ENCODE results near the gene AUH. TPM values are rescaled to one million over a fixed set of nuclear protein-coding genes. Genes with fewer than 3 reads are reported as not detected.
"Not testable (repeated sequence)": the region's sequence is repeated elsewhere in the genome, so short reads cannot be mapped to it uniquely, and the experiment has no call there.

AUH gene
- total RNA-seq, 2 experiments from 2014 or later, result 30.4 to 30.8 TPM

- peaks cover 14% of the 10 kb centered on the region for H3K27me3 Mint-ChIP-seq
- H3K27ac Mint-ChIP-seq; H3K9me3 Mint-ChIP-seq (ENCODE audit: low read depth); POLR2A ChIA-PET; H3K4me1 Mint-ChIP-seq; DNase-seq; intact Hi-C loops (cut with DNase I, micrococcal nuclease); H3K4me3 Mint-ChIP-seq; H3K36me3 Mint-ChIP-seq (ENCODE audit: low read depth); ATAC-seq: not testable (repeated sequence)
- CTCF ChIA-PET, result interaction anchor here (1.0 kb wide), 1 partner anchor 18 kb away, joined by 5 read pairs; no protein-coding TSS in a partner anchor
Measured at GRCh38 chr9:91378054-91378453, 16.3 kb upstream of the AUH start.

- no peak for ATAC-seq
- POLR2A ChIA-PET, result no interaction called here
- intact Hi-C loops (cut with DNase I, micrococcal nuclease), result no loop called here
- DNase-seq, result no peak
- H3K4me3 Mint-ChIP-seq, result no peak overlapping the region
- H3K4me1 Mint-ChIP-seq, result no peaks in the 10 kb centered on the region
- no peak overlapping the region for H3K27ac Mint-ChIP-seq
- CTCF ChIA-PET, result no interaction called here
- H3K36me3 Mint-ChIP-seq (ENCODE audit: low read depth), result no peaks in the 10 kb centered on the region
- peaks cover 4% of the 10 kb centered on the region for H3K9me3 Mint-ChIP-seq (ENCODE audit: low read depth)
- H3K27me3 Mint-ChIP-seq, result peaks cover 13% of the 10 kb centered on the region
Measured at GRCh38 chr9:91376239-91376638, 14.5 kb upstream of the AUH start.

DNA sequence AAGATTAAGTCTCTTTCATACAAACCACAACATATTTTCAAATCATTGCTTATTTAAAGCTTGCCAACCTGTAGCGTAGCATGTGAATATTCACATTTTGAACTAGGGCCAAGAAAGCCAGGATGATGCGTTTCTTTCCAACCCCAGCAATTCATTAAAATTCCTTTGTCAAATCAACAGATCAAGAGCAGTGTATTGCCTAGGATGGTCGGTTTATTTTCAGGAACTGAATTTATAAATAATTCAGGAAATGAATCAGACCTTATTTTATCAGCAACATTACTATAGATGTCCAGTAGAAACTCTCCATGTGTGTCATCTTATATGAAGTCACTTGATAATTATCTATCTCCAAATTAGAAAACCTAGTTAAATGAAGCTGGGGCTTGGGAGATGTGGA is 13.2 kb upstream of the AUH start:
- POLR2A ChIA-PET, result no interaction called here
- no peaks in the 10 kb centered on the region for H3K36me3 Mint-ChIP-seq (ENCODE audit: low read depth)

GRCh38 chr9:91371894-91372293 is 10.2 kb upstream of the AUH start:
- H3K4me1 Mint-ChIP-seq, result no peaks in the 10 kb centered on the region
- ChIA-PET CTCF (interaction anchor here (0.8 kb wide), 1 partner anchor 126 kb away, joined by 4 read pairs; no protein-coding TSS in a partner anchor), POLR2A (no interaction called here)
- intact Hi-C loops (cut with DNase I, micrococcal nuclease), result no loop called here
- H3K9me3 Mint-ChIP-seq (ENCODE audit: low read depth), result no peaks in the 10 kb centered on the region
- no peak for DNase-seq
- ATAC-seq, result no peak
- no peak overlapping the region for H3K27ac Mint-ChIP-seq
- no peak overlapping the region for H3K4me3 Mint-ChIP-seq
- H3K36me3 Mint-ChIP-seq (ENCODE audit: low read depth), result no peaks in the 10 kb centered on the region
- peaks cover 4% of the 10 kb centered on the region for H3K27me3 Mint-ChIP-seq

More for the DNA sequence above, 13.2 kb upstream of the AUH start:
- peaks cover 7% of the 10 kb centered on the region for H3K27me3 Mint-ChIP-seq
- H3K4me3 Mint-ChIP-seq, result no peak overlapping the region
- H3K9me3 Mint-ChIP-seq (ENCODE audit: low read depth), result peaks cover 4% of the 10 kb centered on the region
- intact Hi-C loops (cut with DNase I, micrococcal nuclease), result no loop called here
- H3K27ac Mint-ChIP-seq, result no peak overlapping the region
- DNase-seq, result no peak
- CTCF ChIA-PET, result no interaction called here
- H3K4me1 Mint-ChIP-seq, result no peaks in the 10 kb centered on the region
- ATAC-seq, result no peak

GRCh38 chr9:91370006-91370405 is 8.3 kb upstream of the AUH start:
- CTCF ChIA-PET, result interaction anchor here (0.6 kb wide), 1 partner anchor 369 kb away, joined by 4 read pairs; no protein-coding TSS in a partner anchor
- POLR2A ChIA-PET, result not testable (repeated sequence)

GRCh38 chr9:91364702-91365101 is 3.0 kb upstream of the AUH start:
- CTCF ChIA-PET, result no interaction called here
- intact Hi-C loops (cut with DNase I, micrococcal nuclease), result no loop called here

More at GRCh38 chr9:91370006-91370405, 8.3 kb upstream of the AUH start:
- DNase-seq; ATAC-seq; H3K27me3 Mint-ChIP-seq; H3K36me3 Mint-ChIP-seq (ENCODE audit: low read depth); H3K9me3 Mint-ChIP-seq (ENCODE audit: low read depth); intact Hi-C loops (cut with DNase I, micrococcal nuclease); H3K4me1 Mint-ChIP-seq; H3K4me3 Mint-ChIP-seq; H3K27ac Mint-ChIP-seq: not testable (repeated sequence)

GRCh38 chr9:91364005-91364404 is 2.3 kb upstream of the AUH start:
- H3K9me3 Mint-ChIP-seq (ENCODE audit: low read depth), result no peaks in the 10 kb centered on the region
- intact Hi-C loops (cut with DNase I, micrococcal nuclease), result no loop called here
- ChIA-PET POLR2A (no interaction called here), CTCF (no interaction called here)
- peaks cover 27% of the 10 kb centered on the region for H3K4me1 Mint-ChIP-seq
- H3K27ac Mint-ChIP-seq, result no peak overlapping the region
- H3K36me3 Mint-ChIP-seq (ENCODE audit: low read depth), result peaks cover 16% of the 10 kb centered on the region
- H3K27me3 Mint-ChIP-seq, result peaks cover 2% of the 10 kb centered on the region
- ATAC-seq, result no peak
- no peak overlapping the region for H3K4me3 Mint-ChIP-seq
- DNase-seq, result no peak

More at GRCh38 chr9:91364702-91365101, 3.0 kb upstream of the AUH start:
- DNase-seq, result no peak
- Mint-ChIP-seq H3K9me3 (ENCODE audit: low read depth) (no peaks in the 10 kb centered on the region), H3K4me3 (no peak overlapping the region), H3K27me3 (peaks cover 2% of the 10 kb centered on the region), H3K36me3 (ENCODE audit: low read depth) (peaks cover 10% of the 10 kb centered on the region), H3K27ac (no peak overlapping the region), H3K4me1 (peaks cover 20% of the 10 kb centered on the region)
- no peak for ATAC-seq
- POLR2A ChIA-PET, result interaction anchor here (0.5 to 0.6 kb wide), 2 partner anchors 18 to 62 kb away, joined by 3 read pairs; no protein-coding TSS in a partner anchor

GRCh38 chr9:91362051-91362611 is 413 bp upstream of the AUH start:
- Mint-ChIP-seq H3K27me3 (no peaks in the 10 kb centered on the region), H3K36me3 (ENCODE audit: low read depth) (peaks cover 29% of the 10 kb centered on the region), H3K9me3 (ENCODE audit: low read depth) (no peaks in the 10 kb centered on the region), H3K27ac (peak overlapping the region; percentile 83), H3K4me1 (peaks cover 46% of the 10 kb centered on the region), H3K4me3 (peak overlapping the region; percentile 87)
- intact Hi-C loops (cut with DNase I, micrococcal nuclease), result no loop called here
- DNase-seq, result no peak
- no peak for ATAC-seq
- ChIA-PET CTCF (no interaction called here), POLR2A (interaction anchor here (0.6 to 4.4 kb wide), 4 partner anchors 15 to 162 kb away, joined by 3 to 24 read pairs (median 14); partner anchors contain the start of gene NFIL3)

DNA sequence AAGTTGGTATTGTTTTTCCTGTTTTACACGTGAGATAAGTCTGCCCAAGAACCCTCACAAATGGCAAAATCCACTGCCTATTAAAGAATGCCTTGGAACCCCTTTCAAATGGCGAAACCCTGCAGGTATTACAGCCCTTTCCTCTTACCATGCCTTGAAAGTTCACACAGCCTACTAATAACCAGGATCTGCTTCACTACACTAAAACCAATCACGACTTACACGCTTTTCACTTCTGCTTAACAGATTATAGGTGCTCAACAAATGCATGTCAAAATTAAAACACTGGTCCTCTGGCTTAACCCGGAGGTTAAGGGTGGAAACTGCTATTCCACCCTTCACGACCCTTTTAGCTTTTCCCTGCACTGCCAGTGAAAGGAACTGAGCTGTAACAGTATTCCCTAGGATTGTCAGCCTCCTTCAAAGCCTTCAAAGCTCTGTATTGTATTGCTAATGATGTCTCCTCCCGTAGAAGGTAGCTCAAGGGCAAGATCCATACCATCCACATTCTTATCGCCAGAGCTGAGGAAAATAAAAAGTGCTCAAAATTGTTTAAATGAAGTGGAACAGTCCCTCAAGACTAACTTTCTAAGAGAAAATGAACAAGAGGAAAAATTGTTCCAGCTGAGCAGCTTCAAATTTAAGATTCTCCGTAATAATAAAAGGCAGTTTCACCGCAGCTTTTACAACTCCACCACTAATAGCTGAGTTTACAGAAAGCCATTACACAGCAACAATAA is 997 bp downstream of the AUH start:
- Mint-ChIP-seq H3K4me1 (peaks cover 58% of the 10 kb centered on the region), H3K36me3 (ENCODE audit: low read depth) (peaks cover 43% of the 10 kb centered on the region), H3K4me3 (peak overlapping the region; percentile 87), H3K9me3 (ENCODE audit: low read depth) (no peaks in the 10 kb centered on the region), H3K27ac (peak overlapping the region; percentile 86), H3K27me3 (no peaks in the 10 kb centered on the region)
- ATAC-seq (no peak), DNase-seq (no peak)
- CTCF ChIA-PET, result interaction anchor here (0.7 to 1.4 kb wide), 6 partner anchors 20 to 445 kb away, joined by 3 to 7 read pairs (median 3); no protein-coding TSS in a partner anchor
- POLR2A ChIA-PET, result interaction anchor here (0.6 to 4.4 kb wide), 5 partner anchors 13 to 168 kb away, joined by 3 to 24 read pairs (median 6); partner anchors contain the start of gene NFIL3
- intact Hi-C loops (cut with DNase I, micrococcal nuclease), result loop anchor here in 1 of 2 experiments (1.0 kb wide), 2 partner anchors 31 to 35 kb away; no protein-coding TSS in a partner anchor

DNA sequence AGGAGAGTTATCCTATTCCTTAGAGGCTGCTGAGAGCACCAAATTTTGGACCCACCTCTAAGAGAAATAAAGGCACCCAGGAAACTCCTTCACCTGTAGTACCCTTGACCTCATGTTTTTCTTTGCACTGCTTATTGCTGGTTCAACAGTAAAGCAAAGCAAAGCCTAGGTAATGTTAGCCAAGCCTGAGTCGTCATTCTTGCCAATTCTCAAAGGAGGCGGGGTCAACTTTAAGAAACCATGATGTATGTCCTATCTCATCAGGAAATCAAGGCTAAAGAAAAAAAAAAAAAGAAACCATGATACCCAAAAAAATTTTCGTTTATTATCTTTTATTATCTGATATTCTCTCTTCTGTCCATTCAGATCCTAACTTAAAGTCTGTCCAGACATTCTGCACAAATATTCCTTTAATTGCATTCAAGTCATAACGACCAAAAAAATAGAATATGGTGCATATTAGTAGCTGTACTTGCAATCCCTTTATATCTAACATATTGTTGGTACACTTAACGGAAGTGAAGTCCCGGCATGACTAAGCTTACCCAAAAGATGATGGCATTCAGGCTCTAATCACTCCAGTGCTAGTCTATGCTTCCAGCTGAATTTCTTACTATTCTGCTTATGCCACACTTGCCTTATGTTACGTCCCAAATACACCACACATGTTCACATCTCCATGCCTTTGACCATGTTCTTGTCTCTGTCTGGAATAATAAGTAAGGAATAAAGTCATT is 1.8 kb downstream of the AUH start:
- CTCF ChIA-PET, result interaction anchor here (0.7 to 1.7 kb wide), 6 partner anchors 19 to 288 kb away, joined by 3 to 5 read pairs (median 4); no protein-coding TSS in a partner anchor
- peaks cover 52% of the 10 kb centered on the region for H3K36me3 Mint-ChIP-seq (ENCODE audit: low read depth)
- H3K9me3 Mint-ChIP-seq (ENCODE audit: low read depth), result no peaks in the 10 kb centered on the region
- peak; percentile 48 for DNase-seq
- intact Hi-C loops (cut with DNase I, micrococcal nuclease), result loop anchor here (1.0 to 5.0 kb wide), 16 partner anchors 11 to 352 kb away; partner anchors contain the start of gene NFIL3 (in 1 of the 2)
- POLR2A ChIA-PET, result interaction anchor here (0.6 to 4.4 kb wide), 17 partner anchors 9 to 444 kb away, joined by 3 to 33 read pairs (median 11); partner anchors contain the start of gene NFIL3
- peak overlapping the region; percentile 98 for H3K27ac Mint-ChIP-seq
- peak overlapping the region; percentile 87 for H3K4me3 Mint-ChIP-seq
- no peaks in the 10 kb centered on the region for H3K27me3 Mint-ChIP-seq
- peak; percentile 38 for ATAC-seq
- peaks cover 61% of the 10 kb centered on the region for H3K4me1 Mint-ChIP-seq

DNA sequence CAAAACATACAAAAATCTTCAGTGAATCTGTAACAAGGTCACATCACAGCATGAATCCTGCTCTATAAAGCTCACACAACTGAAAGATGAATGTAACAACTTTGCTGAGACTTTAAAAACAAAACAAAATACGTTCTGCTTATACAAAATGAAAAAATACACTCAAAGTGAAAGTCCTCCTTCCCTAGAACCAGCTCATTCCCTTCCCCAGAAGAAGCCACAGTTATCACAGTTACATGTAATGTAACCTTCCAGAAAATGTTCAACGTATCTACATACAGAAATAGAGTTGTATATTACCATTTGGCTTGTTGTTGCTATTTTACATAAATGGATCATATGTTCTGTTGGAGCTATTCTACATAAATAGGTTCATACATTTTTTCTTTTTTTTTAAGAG is 2.6 kb downstream of the AUH start:
- Mint-ChIP-seq H3K4me1 (peaks cover 67% of the 10 kb centered on the region), H3K4me3 (peak overlapping the region; percentile 87), H3K9me3 (ENCODE audit: low read depth) (no peaks in the 10 kb centered on the region), H3K27me3 (no peaks in the 10 kb centered on the region), H3K27ac (peak overlapping the region; percentile 98), H3K36me3 (ENCODE audit: low read depth) (peaks cover 58% of the 10 kb centered on the region)
- POLR2A ChIA-PET, result interaction anchor here (0.6 to 4.4 kb wide), 24 partner anchors 8 to 444 kb away, joined by 3 to 33 read pairs (median 6); partner anchors contain the start of gene NFIL3
- no peak for DNase-seq
- peak; percentile 64 for ATAC-seq
- intact Hi-C loops (cut with DNase I, micrococcal nuclease), result loop anchor here (1.0 to 5.0 kb wide), 15 partner anchors 10 to 353 kb away; partner anchors contain the start of gene NFIL3 (in 1 of the 2)
- CTCF ChIA-PET, result interaction anchor here (0.8 to 1.7 kb wide), 12 partner anchors 19 to 443 kb away, joined by 3 to 5 read pairs (median 4); no protein-coding TSS in a partner anchor
